Measurements from ENCODE around the gene ARNT2.

ARNT2 gene

DNA sequence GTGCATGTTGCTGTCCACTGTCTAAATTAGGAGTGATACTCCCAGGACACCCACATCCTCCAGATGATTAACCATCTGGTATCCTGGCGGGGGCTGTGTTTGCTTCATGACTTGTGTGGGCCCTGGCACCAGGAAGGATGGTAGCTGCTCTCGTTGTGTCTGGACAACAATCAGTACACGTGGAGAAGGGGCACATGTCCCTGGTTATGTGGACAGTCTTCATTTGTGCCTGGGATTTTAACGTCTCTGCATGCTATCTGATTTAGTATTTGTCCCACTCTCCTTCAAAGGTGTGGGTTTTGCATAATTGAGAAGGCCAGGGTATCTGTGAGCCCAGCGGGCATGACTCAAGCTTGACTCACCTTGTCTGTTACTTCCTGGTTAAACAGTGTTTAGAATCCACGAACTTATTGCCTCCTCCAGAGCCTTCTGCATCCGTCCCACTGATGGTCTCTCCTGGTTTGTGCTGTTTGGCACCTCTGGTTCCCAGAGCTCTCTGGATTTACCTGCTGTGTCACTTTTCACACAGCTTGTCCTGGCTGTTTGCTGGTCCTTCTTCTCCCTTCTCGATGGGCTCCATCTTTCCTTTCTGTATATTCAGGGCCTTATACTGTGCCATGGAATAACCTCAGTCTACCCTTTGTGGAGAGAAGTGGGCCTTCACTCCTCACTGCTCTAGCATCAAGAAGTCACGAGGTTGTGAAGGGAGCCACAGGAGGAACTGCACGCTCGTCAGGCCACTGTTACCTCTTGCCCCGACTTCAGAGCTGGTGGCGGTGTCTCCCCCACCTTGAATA, 32.5 kb downstream of the ARNT2 start:
- in situ Hi-C loops (cut with MboI; ENCODE audit: low pct_unique_long_range_greater_than_20kb, low sequenced_read_pairs, unreplicated experiment), result no loop called here
- TF ChIP-seq, protein P1, sequence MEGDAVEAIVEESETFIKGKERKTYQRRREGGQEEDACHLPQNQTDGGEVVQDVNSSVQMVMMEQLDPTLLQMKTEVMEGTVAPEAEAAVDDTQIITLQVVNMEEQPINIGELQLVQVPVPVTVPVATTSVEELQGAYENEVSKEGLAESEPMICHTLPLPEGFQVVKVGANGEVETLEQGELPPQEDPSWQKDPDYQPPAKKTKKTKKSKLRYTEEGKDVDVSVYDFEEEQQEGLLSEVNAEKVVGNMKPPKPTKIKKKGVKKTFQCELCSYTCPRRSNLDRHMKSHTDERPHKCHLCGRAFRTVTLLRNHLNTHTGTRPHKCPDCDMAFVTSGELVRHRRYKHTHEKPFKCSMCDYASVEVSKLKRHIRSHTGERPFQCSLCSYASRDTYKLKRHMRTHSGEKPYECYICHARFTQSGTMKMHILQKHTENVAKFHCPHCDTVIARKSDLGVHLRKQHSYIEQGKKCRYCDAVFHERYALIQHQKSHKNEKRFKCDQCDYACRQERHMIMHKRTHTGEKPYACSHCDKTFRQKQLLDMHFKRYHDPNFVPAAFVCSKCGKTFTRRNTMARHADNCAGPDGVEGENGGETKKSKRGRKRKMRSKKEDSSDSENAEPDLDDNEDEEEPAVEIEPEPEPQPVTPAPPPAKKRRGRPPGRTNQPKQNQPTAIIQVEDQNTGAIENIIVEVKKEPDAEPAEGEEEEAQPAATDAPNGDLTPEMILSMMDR (IDR thresholded peaks at IDR 0.05; ENCODE audit: extremely low read depth, insufficient read depth, missing control alignments), result no peak
- DNase-seq (ENCODE audit: low spot score), result no peak

- no peak for DNase-seq (ENCODE audit: low spot score)
- in situ Hi-C loops (cut with MboI; ENCODE audit: low pct_unique_long_range_greater_than_20kb, low sequenced_read_pairs, unreplicated experiment), result no loop called here
- TF ChIP-seq, protein P1 (IDR thresholded peaks at IDR 0.05; ENCODE audit: extremely low read depth, insufficient read depth, missing control alignments), result no peak
Observed at GRCh38 chr15:80437334-80437891, 33.2 kb downstream of the ARNT2 start.

GRCh38 chr15:80439140-80439539, 35.0 kb downstream of the ARNT2 start:
- in situ Hi-C loops (cut with MboI; ENCODE audit: low pct_unique_long_range_greater_than_20kb, low sequenced_read_pairs, unreplicated experiment), result no loop called here
- TF ChIP-seq, protein P1 (IDR thresholded peaks at IDR 0.05; ENCODE audit: extremely low read depth, insufficient read depth, missing control alignments), result no peak
- DNase-seq (ENCODE audit: low spot score), result no peak

- TF ChIP-seq, protein P1 (IDR thresholded peaks at IDR 0.05; ENCODE audit: extremely low read depth, insufficient read depth, missing control alignments), result no peak
- in situ Hi-C loops (cut with MboI; ENCODE audit: low pct_unique_long_range_greater_than_20kb, low sequenced_read_pairs, unreplicated experiment), result no loop called here
- no peak for DNase-seq (ENCODE audit: low spot score)
Observed at GRCh38 chr15:80440024-80440423, 35.8 kb downstream of the ARNT2 start.

GRCh38 chr15:80441041-80441440, 36.9 kb downstream of the ARNT2 start:
- TF ChIP-seq, protein P1 (IDR thresholded peaks at IDR 0.05; ENCODE audit: extremely low read depth, insufficient read depth, missing control alignments), result no peak
- in situ Hi-C loops (cut with MboI; ENCODE audit: low pct_unique_long_range_greater_than_20kb, low sequenced_read_pairs, unreplicated experiment), result no loop called here
- DNase-seq (ENCODE audit: low spot score), result no peak

GRCh38 chr15:80441714-80442113, 37.5 kb downstream of the ARNT2 start:
- in situ Hi-C loops (cut with MboI; ENCODE audit: low pct_unique_long_range_greater_than_20kb, low sequenced_read_pairs, unreplicated experiment), result no loop called here
- DNase-seq (ENCODE audit: low spot score), result no peak
- TF ChIP-seq, protein P1 (IDR thresholded peaks at IDR 0.05; ENCODE audit: extremely low read depth, insufficient read depth, missing control alignments), result no peak
